SK-N-SH treated with all-trans-retinoic acid at 6 μM for 48 hours (cell line): ENCODE results near the gene ARFGAP3.

Experiments
- ATAC-seq: fragments of 200-7000 bp; cut with Tn5 transposase; 3 replicates; pipeline ENCODE4 v1.9.1; 2020; ENCODE audit warnings: mild to moderate bottlenecking, moderate library complexity
- ARNTL ChIP-seq: fragments of 450-650 bp; formaldehyde crosslinking; IDR thresholded peaks from 2 replicates; pipeline ENCODE4 v1.5.0; 2020; ENCODE audit warnings: low read depth, mild to moderate bottlenecking, moderate library complexity, borderline replicate concordance
- BACH2 ChIP-seq: fragments of 250-450 bp; sonication (Bioruptor Pico); IDR thresholded peaks from 2 replicates; pipeline ENCODE4 v1.9.0; 2021; ENCODE audit warnings: mild to moderate bottlenecking, borderline replicate concordance
- CSDC2 ChIP-seq: fragments of 250-450 bp; sonication (Bioruptor Pico); IDR thresholded peaks from 2 replicates; pipeline ENCODE4 v1.5.0; 2020; ENCODE audit warnings: mild to moderate bottlenecking, moderate library complexity
- ESRRG ChIP-seq: fragments of 250-450 bp; sonication (Bioruptor Pico); IDR thresholded peaks from 2 replicates; pipeline ENCODE4 v1.6.1; 2021; ENCODE audit warnings: mild to moderate bottlenecking
- GLIS3 ChIP-seq: fragments of 250-450 bp; sonication (Bioruptor Pico); IDR thresholded peaks from 2 replicates; pipeline ENCODE4 v1.5.0; 2020; ENCODE audit warnings: mild to moderate bottlenecking, moderate library complexity
- TCF4 ChIP-seq: fragments of 250-450 bp; sonication (Bioruptor Pico); IDR thresholded peaks from 2 replicates; pipeline ENCODE4 v1.8.0; 2021; ENCODE audit warnings: mild to moderate bottlenecking, moderate library complexity, borderline replicate concordance
- ZC3H10 ChIP-seq: fragments of 250-450 bp; sonication (Bioruptor Pico); IDR thresholded peaks from 2 replicates; pipeline ENCODE4 v1.5.1; 2021; ENCODE audit warnings: mild to moderate bottlenecking, moderate library complexity
- ZFP30 ChIP-seq: fragments of 450-650 bp; formaldehyde crosslinking; IDR thresholded peaks from 2 replicates; pipeline ENCODE4 v1.5.0; 2022; ENCODE audit warnings: mild to moderate bottlenecking, moderate library complexity
- ZNF8 ChIP-seq: fragments of 450-650 bp; formaldehyde crosslinking; IDR thresholded peaks from 2 replicates; pipeline ENCODE4 v1.5.0; 2020; ENCODE audit warnings: mild to moderate bottlenecking, moderate library complexity
- TF ChIP-seq, protein P1 (sequence below): fragments of 250-450 bp; sonication (Bioruptor Pico); IDR thresholded peaks from 2 replicates; pipeline ENCODE4 v1.5.0; 2020; ENCODE audit warnings: mild to moderate bottlenecking, moderate library complexity
- TF ChIP-seq, protein P2 (sequence below): fragments of 250-450 bp; sonication (Bioruptor Pico); IDR thresholded peaks from 2 replicates; pipeline ENCODE4 v1.8.0; 2020; ENCODE audit warnings: mild to moderate bottlenecking, moderate library complexity, borderline replicate concordance
- TF ChIP-seq, protein P3 (sequence below): fragments of 250-450 bp; sonication (Bioruptor Pico); IDR thresholded peaks from 2 replicates; pipeline ENCODE4 v1.8.0; 2021; ENCODE audit warnings: low read depth, mild to moderate bottlenecking, moderate library complexity, borderline replicate concordance
- TF ChIP-seq, protein P4 (sequence below): fragments of 250-450 bp; sonication (Bioruptor Pico); IDR thresholded peaks from 2 replicates; pipeline ENCODE4 v1.5.1; 2021; ENCODE audit warnings: mild to moderate bottlenecking, moderate library complexity

Gene ARFGAP3

DNA sequence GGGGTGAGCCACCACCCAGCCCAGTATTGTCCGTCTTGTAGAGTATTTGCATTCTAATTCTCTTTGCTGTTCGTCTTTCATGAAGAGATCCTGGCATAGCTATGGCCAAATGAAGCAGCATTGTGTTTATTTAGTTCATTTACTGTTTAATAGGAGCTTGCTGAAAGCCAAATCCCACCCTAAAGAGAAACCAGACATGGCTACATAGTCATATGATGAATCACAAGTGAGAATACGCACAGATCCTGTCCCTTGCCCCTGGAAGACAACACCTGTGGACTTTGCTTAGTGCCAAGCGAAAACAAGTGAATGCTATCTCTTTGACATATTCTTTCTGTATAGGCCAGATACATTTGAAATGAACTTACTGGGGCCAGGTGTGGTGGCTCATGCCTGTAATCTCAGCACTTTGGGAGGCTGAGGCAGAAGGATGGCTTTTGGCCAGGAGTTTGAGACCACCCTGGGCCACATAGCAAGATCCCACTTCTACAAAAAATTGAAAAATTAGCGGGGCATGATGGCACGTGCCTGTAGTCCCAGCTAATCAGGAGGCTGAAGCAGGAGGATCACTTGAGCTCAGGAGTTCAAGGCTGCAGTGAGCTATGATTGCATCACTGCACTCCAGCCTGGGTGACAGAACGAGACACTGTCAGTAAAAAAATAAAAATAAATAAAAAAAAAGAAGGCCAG is 5.1 kb upstream of the ARFGAP3 start:
- ATAC-seq: no peak; the same call in 2 of the 3 replicates
- TF ChIP-seq BACH2 (no peak), CSDC2 (no peak), ESRRG (no peak)
- TF ChIP-seq, protein P1, sequence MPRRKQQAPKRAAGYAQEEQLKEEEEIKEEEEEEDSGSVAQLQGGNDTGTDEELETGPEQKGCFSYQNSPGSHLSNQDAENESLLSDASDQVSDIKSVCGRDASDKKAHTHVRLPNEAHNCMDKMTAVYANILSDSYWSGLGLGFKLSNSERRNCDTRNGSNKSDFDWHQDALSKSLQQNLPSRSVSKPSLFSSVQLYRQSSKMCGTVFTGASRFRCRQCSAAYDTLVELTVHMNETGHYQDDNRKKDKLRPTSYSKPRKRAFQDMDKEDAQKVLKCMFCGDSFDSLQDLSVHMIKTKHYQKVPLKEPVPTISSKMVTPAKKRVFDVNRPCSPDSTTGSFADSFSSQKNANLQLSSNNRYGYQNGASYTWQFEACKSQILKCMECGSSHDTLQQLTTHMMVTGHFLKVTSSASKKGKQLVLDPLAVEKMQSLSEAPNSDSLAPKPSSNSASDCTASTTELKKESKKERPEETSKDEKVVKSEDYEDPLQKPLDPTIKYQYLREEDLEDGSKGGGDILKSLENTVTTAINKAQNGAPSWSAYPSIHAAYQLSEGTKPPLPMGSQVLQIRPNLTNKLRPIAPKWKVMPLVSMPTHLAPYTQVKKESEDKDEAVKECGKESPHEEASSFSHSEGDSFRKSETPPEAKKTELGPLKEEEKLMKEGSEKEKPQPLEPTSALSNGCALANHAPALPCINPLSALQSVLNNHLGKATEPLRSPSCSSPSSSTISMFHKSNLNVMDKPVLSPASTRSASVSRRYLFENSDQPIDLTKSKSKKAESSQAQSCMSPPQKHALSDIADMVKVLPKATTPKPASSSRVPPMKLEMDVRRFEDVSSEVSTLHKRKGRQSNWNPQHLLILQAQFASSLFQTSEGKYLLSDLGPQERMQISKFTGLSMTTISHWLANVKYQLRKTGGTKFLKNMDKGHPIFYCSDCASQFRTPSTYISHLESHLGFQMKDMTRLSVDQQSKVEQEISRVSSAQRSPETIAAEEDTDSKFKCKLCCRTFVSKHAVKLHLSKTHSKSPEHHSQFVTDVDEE (CRISPR knock-in tag): no peak
- TF ChIP-seq, protein P2, sequence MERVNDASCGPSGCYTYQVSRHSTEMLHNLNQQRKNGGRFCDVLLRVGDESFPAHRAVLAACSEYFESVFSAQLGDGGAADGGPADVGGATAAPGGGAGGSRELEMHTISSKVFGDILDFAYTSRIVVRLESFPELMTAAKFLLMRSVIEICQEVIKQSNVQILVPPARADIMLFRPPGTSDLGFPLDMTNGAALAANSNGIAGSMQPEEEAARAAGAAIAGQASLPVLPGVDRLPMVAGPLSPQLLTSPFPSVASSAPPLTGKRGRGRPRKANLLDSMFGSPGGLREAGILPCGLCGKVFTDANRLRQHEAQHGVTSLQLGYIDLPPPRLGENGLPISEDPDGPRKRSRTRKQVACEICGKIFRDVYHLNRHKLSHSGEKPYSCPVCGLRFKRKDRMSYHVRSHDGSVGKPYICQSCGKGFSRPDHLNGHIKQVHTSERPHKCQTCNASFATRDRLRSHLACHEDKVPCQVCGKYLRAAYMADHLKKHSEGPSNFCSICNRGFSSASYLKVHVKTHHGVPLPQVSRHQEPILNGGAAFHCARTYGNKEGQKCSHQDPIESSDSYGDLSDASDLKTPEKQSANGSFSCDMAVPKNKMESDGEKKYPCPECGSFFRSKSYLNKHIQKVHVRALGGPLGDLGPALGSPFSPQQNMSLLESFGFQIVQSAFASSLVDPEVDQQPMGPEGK (CRISPR knock-in tag): no peak
- TF ChIP-seq, protein P3, sequence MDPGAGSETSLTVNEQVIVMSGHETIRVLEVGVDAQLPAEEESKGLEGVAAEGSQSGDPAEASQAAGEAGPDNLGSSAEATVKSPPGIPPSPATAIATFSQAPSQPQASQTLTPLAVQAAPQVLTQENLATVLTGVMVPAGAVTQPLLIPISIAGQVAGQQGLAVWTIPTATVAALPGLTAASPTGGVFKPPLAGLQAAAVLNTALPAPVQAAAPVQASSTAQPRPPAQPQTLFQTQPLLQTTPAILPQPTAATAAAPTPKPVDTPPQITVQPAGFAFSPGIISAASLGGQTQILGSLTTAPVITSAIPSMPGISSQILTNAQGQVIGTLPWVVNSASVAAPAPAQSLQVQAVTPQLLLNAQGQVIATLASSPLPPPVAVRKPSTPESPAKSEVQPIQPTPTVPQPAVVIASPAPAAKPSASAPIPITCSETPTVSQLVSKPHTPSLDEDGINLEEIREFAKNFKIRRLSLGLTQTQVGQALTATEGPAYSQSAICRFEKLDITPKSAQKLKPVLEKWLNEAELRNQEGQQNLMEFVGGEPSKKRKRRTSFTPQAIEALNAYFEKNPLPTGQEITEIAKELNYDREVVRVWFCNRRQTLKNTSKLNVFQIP: no peak

DNA sequence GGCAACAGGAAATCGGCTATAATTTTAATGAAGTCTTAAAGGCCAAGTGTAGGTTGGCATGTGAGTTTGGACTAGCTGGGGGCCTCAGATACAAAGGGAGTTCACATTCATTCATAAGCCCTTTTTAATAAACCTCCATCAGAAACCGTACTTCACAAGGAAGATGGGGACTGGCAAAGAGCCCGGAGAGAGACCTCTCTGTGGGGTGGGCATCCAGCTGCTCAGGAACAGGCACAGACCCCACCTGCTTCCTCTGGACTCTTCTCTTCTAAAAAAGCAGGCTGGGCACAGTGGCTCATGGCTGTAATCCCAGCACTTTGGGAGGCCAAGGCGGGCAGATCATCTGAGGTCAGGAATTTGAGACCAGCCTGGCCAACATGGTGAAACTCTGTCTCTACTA is 3.9 kb upstream of the ARFGAP3 start:
- no peak for ATAC-seq
- TF ChIP-seq GLIS3: no peak
- TF ChIP-seq ZNF8 (CRISPR knock-in tag): no peak
- TF ChIP-seq, protein P1 (CRISPR knock-in tag): no peak
- TF ChIP-seq, protein P4, sequence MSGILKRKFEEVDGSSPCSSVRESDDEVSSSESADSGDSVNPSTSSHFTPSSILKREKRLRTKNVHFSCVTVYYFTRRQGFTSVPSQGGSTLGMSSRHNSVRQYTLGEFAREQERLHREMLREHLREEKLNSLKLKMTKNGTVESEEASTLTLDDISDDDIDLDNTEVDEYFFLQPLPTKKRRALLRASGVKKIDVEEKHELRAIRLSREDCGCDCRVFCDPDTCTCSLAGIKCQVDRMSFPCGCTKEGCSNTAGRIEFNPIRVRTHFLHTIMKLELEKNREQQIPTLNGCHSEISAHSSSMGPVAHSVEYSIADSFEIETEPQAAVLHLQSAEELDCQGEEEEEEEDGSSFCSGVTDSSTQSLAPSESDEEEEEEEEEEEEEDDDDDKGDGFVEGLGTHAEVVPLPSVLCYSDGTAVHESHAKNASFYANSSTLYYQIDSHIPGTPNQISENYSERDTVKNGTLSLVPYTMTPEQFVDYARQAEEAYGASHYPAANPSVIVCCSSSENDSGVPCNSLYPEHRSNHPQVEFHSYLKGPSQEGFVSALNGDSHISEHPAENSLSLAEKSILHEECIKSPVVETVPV (CRISPR knock-in tag): no peak
- no peak for TF ChIP-seq ZC3H10 (CRISPR knock-in tag)
- no peak for TF ChIP-seq TCF4 (CRISPR knock-in tag)
- no peak for TF ChIP-seq ARNTL
- no peak for TF ChIP-seq ZFP30 (CRISPR knock-in tag)

DNA sequence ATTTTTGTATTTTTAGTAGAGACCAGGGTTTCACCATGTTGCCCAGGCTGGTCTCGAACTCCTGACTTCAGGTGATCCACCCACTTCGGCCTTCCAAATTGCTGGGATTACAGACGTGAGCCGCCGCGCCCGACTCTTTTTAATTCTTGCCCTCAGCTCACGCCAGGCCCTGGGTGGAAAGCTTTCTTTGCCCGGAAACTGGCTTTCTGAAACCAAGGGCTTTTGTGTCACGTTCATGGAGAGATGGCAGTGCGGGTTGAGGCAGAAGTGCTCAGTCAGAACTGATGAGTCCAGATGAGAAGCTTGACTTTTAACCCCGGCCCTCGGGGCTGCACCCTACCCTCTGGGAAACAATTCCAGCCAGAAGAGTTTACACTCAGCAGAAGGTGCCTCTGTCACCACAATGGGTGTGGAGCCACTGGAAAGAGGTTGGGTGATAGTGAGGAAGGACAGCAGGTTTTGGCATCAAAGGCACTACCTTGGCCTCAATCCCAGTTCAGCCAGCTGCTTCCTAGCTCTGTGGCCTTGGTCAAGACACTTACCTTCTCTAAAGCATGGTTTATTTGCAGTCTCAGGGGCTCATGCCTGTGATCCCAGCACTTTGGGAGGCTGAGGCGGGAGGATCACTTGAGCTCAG is 890 bp upstream of the ARFGAP3 start:
- no peak for TF ChIP-seq ARNTL
- ATAC-seq: no peak

DNA sequence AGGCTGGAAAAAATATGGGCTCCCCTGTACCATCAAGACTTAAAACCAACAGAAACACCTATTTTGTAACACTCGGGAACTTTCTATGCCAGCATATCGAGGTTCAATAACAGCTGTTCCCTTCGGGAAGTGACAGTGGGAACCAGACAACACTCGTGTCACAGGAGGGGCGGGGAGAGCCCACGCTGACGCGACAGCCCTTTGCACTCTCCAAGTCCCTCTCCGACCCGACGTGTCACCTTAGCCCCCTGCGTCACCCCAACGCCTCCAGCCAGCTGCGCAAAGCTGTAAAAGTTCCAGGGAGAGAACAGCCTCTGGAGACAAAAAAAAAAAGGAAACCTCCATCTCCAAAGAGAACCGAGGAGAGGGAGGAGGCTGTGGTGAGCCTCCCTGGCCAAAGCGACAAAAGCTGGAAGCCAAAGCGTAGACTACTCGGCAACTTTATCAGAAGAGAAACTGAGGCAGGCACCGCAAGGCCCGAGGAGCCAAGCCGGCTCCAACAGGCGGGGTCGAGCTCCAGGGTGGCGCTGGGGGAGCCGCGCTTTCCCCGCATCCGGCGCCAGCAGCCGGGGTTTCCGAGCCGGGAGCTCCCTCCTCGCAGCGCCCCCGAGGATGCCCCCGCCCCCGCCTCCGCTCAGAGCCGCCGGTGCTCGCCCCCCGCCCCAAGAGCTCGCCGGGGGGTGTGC is 751 bp downstream of the ARFGAP3 start:
- peak; percentile 8; the same call in 1 of the 3 replicates for ATAC-seq
- TF ChIP-seq, protein P3: no peak
